PFSK-1 (cell line): Measurements from ENCODE around the gene GPATCH2L.

Experiments used
- POLR2AphosphoS5 ChIP-seq: IDR thresholded peaks from 2 replicates; pipeline ENCODE4 v1.6.1; 2012; ENCODE audit warnings: low read depth, mild to moderate bottlenecking, control low read depth, low read length, moderate library complexity
- TF ChIP-seq, protein P1 (sequence below), 2 experiments: IDR thresholded peaks; 2 replicates each; pipeline versions ENCODE4 v1.6.1 to v1.8.0; 2011 to 2012; ENCODE audit warnings: low read depth in 2 of 2, low read length in 2 of 2, control low read depth in 1 of 2, inconsistent platforms in 1 of 2, mild to moderate bottlenecking in 1 of 2, moderate library complexity in 1 of 2; ENCODE audit not compliant: insufficient read depth in 1 of 2

GRCh38 chr14:76208340-76208739 lies 56.6 kb downstream of the GPATCH2L start:
- TF ChIP-seq POLR2AphosphoS5, result no peak
- TF ChIP-seq, protein P1, sequence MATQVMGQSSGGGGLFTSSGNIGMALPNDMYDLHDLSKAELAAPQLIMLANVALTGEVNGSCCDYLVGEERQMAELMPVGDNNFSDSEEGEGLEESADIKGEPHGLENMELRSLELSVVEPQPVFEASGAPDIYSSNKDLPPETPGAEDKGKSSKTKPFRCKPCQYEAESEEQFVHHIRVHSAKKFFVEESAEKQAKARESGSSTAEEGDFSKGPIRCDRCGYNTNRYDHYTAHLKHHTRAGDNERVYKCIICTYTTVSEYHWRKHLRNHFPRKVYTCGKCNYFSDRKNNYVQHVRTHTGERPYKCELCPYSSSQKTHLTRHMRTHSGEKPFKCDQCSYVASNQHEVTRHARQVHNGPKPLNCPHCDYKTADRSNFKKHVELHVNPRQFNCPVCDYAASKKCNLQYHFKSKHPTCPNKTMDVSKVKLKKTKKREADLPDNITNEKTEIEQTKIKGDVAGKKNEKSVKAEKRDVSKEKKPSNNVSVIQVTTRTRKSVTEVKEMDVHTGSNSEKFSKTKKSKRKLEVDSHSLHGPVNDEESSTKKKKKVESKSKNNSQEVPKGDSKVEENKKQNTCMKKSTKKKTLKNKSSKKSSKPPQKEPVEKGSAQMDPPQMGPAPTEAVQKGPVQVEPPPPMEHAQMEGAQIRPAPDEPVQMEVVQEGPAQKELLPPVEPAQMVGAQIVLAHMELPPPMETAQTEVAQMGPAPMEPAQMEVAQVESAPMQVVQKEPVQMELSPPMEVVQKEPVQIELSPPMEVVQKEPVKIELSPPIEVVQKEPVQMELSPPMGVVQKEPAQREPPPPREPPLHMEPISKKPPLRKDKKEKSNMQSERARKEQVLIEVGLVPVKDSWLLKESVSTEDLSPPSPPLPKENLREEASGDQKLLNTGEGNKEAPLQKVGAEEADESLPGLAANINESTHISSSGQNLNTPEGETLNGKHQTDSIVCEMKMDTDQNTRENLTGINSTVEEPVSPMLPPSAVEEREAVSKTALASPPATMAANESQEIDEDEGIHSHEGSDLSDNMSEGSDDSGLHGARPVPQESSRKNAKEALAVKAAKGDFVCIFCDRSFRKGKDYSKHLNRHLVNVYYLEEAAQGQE (IDR thresholded peaks at IDR 0.05; ENCODE audit: insufficient read depth in 1 of 2, low read depth in 2 of 2, low read length in 2 of 2), result no peak
